Testis (tissue), 3 donors: Measurements from ENCODE around the gene OR5A2. TPM values are rescaled to one million over a fixed set of nuclear protein-coding genes. Genes with fewer than 3 reads are reported as not detected.
"Not testable (repeated sequence)": the region's sequence is repeated elsewhere in the genome, so short reads cannot be mapped to it uniquely, and the experiment has no call there.

Experiments used
- DNase-seq: peaks from one replicate; pipeline ENCODE4 v3.0.0-alpha.2; 2019
- H3K27ac ChIP-seq, 2 donors: fragments of 200-600 bp; sonication (generic); one replicate each; pipeline ENCODE4 v1.5.1; 2019
- H3K27me3 ChIP-seq: fragments of 200-600 bp; sonication (generic); one replicate; pipeline ENCODE4 v1.5.1; 2019
- H3K36me3 ChIP-seq: fragments of 200-600 bp; sonication (generic); one replicate; pipeline ENCODE4 v1.5.1; 2017; ENCODE audit warnings: low read depth; ENCODE audit errors: missing control alignments
- H3K4me1 ChIP-seq: fragments of 200-600 bp; sonication (generic); one replicate; pipeline ENCODE4 v1.5.1; 2019
- H3K4me3 ChIP-seq, 2 donors: fragments of 200-600 bp; sonication (generic); one replicate each; pipeline ENCODE4 v1.5.1; 2017 to 2019
- H3K9me3 ChIP-seq: fragments of 200-600 bp; sonication (generic); one replicate; pipeline ENCODE4 v1.5.1; 2017
- POLR2A ChIP-seq: fragments of 450-650 bp; IDR thresholded peaks from one replicate; pipeline ENCODE4 v1.6.1; 2017; ENCODE audit warnings: antibody characterized with exemption, mild to moderate bottlenecking, moderate library complexity
- WGBS, 2 donors: methylation state at CpG; one replicate each; pipeline ENCODE4 v1.1.5; 2018; 5-methylcytosine and 5-hydroxymethylcytosine counted together
- intact Hi-C: fragments of 100-400 bp; cut with DNase I; formaldehyde crosslinking; loops from one replicate; pipeline ENCODE4 v1.15.1; 2023; ENCODE audit warnings: low total_unique reads
- polyA plus RNA-seq: library from polyadenylated mRNA; stranded (reverse); fragments of 350-450 nt; fragmentation: Illumina TruSeq; extraction: RNeasy Lipid Tissue Mini Kit (QIAGEN cat#74804); gene quantifications from one replicate; pipeline ENCODE4 v1.2.3, GENCODE V29; 2014; ENCODE audit warnings: low read depth, low replicate concordance; ENCODE audit not compliant: insufficient read depth
- total RNA-seq, 2 donors: library from RNA; depleted of rRNA; stranded (reverse); fragments of >200 nt; gene quantifications; one replicate each; pipeline ENCODE4 v1.2.3, GENCODE V29; 2016
- TF ChIP-seq, protein P1 (sequence below), 3 experiments: fragments of 450-650 bp in 2 of 3; fragments of 200-600 bp in 1 of 3; sonication (generic) in 1 of 3; IDR thresholded peaks; one replicate each; pipeline ENCODE4 v1.5.1; 2016 to 2019; ENCODE audit warnings: antibody characterized with exemption in 3 of 3, mild to moderate bottlenecking in 2 of 3, moderate library complexity in 1 of 3

The OR5A2 gene
- total and polyA plus RNA-seq, 3 donors from 2014 or later, result 0.06 to 0.08 TPM; not detected in 1

DNA sequence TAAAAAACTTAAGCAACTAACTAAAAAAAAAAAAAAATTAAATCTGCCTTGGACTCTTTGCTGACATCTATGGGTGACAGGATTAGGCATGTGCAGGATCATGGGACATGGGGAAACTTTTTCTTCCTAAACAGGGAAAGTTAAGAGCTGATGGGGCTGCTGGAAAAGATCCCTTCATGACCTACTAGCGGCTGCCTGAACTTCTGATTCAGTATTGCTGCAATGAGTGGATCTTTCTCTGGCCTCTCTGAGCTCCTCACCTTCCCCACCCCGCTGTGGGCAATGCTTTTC lies 25.0 kb downstream of the OR5A2 start:
- Histone ChIP-seq H3K4me3 (no peak overlapping the region), H3K27ac (no peak overlapping the region), H3K27me3 (no peaks in the 10 kb centered on the region), H3K9me3 (no peaks in the 10 kb centered on the region), H3K36me3 (no peaks in the 10 kb centered on the region), H3K4me1 (no peaks in the 10 kb centered on the region)
- intact Hi-C loops, result no loop called here
- DNase-seq, result no peak
- TF ChIP-seq, protein P1, sequence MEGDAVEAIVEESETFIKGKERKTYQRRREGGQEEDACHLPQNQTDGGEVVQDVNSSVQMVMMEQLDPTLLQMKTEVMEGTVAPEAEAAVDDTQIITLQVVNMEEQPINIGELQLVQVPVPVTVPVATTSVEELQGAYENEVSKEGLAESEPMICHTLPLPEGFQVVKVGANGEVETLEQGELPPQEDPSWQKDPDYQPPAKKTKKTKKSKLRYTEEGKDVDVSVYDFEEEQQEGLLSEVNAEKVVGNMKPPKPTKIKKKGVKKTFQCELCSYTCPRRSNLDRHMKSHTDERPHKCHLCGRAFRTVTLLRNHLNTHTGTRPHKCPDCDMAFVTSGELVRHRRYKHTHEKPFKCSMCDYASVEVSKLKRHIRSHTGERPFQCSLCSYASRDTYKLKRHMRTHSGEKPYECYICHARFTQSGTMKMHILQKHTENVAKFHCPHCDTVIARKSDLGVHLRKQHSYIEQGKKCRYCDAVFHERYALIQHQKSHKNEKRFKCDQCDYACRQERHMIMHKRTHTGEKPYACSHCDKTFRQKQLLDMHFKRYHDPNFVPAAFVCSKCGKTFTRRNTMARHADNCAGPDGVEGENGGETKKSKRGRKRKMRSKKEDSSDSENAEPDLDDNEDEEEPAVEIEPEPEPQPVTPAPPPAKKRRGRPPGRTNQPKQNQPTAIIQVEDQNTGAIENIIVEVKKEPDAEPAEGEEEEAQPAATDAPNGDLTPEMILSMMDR (IDR thresholded peaks at IDR 0.05), result no peak
- TF ChIP-seq POLR2A, result no peak
- WGBS, 2 donors, result 47 to 56% methylated on average over 2 of the region's 2 CpGs

DNA sequence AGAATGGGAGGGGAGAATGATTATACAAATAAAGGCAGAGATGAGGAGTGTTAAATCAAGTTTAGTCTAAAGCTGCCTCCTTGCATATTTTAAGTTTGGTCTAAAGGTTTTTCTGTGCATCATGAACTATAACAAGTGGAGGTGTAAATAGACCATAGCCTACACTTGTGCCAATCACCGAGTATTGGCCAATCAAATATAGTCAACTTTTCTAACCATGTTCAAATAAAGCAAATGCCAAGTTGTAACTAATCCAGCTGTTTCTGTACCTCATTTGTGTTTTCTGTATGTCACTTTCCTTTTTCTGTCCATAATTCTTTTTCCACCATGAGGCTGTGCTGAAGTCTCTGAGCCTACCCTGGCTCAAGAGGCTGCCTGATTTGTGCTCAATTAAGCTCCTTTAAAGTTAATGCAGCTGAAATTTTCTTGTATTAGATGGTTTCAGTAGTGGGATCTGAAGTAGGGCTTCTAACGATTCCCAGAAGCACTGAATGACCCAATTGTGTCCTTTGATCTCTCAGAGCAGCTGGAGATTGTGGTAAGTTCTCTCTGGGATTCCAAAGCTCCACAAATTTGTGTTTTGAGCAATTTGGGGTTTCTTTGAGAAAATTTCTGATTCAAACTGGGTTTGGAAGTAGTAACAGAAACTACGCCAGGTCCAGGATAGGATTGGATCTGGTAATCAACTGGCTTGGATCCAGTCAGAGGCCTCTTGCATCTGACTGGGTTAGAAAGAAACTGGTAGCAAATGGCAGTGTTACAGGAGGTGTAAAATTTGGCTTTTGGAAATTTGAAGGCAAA lies 25.6 kb downstream of the OR5A2 start:
- DNase-seq, result no peak
- Histone ChIP-seq H3K27me3 (no peaks in the 10 kb centered on the region), H3K9me3 (no peaks in the 10 kb centered on the region), H3K27ac (no peak overlapping the region), H3K36me3 (no peaks in the 10 kb centered on the region), H3K4me3 (no peak overlapping the region), H3K4me1 (no peaks in the 10 kb centered on the region)
- intact Hi-C loops, result no loop called here
- 69 to 78% methylated on average over 3 of the region's 3 CpGs for WGBS, 2 donors
- TF ChIP-seq, protein P1 (IDR thresholded peaks at IDR 0.05), result no peak
- TF ChIP-seq POLR2A, result no peak

DNA sequence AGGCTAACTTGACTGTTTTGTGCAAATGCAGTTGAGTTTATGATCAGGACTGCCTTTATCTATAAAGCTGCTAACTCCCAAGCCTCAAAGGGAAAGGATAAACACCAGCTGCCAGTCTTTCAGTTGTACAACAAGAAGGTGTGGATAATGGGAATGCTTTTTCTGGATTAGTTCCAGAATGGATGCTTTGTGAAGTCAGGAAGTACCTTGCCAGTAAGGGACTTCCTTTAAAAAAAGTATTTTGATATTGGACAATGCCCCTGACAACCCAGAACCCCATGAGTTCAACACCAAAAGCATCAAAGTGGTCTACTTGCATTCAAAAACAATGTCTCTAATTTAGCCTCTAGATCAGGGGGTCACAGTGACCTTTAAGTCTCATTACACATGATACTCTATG lies 32.0 kb downstream of the OR5A2 start:
- H3K4me3 ChIP-seq, result no peak overlapping the region
- no peak for DNase-seq
- no peaks in the 10 kb centered on the region for H3K27me3 ChIP-seq
- H3K27ac ChIP-seq, result no peak overlapping the region
- H3K9me3 ChIP-seq, result no peaks in the 10 kb centered on the region
- H3K36me3 ChIP-seq, result no peaks in the 10 kb centered on the region
- H3K4me1 ChIP-seq, result no peaks in the 10 kb centered on the region
- TF ChIP-seq, protein P1 (IDR thresholded peaks at IDR 0.05), result no peak
- TF ChIP-seq POLR2A, result no peak
- intact Hi-C loops, result no loop called here

DNA sequence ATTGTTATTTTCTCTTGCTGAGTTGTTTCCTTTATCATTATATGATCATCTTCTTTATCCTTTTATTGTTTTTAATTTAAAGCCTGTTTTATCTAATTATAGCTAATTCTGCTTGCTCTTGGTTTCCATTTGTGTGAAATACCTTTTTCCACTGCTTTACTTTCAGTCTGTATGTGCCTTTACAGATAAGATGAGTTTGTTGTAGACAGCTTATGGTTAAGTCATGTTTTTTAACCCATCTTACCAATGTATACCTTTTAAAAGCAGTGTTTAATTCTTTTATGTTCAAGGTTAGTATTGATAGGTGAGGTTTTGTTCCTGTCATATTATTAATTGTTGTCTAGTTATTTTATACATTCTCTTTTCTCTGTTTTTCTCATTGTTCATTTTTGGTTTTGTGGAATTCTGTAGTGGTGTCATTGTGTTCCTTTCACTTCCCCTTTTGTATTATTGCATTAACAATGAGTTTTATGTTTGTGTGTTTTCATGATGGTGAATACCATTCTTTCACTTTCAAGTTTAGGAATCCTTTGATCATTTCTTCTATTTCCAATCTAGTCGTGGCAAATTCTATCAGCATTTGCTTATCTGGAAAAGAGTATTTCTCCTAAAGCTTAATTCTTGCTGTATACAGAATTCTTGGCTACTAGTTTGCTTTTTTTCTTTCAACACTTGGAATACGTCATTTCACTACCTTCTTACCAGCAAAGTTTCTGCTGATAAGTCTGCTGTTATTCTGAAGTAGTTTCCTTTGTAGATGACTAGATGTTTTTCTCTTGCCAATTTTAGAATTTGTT lies 45.8 kb downstream of the OR5A2 start:
- WGBS, 2 donors, result 43 to 66% methylated on average over 2 of the region's 2 CpGs
- no peaks in the 10 kb centered on the region for H3K9me3 ChIP-seq
- no peak overlapping the region for H3K4me3 ChIP-seq
- no peak for DNase-seq
- H3K4me1 ChIP-seq, result no peaks in the 10 kb centered on the region
- no peak overlapping the region for H3K27ac ChIP-seq
- intact Hi-C loops, result no loop called here
- H3K36me3 ChIP-seq, result no peaks in the 10 kb centered on the region
- no peak for TF ChIP-seq POLR2A
- TF ChIP-seq, protein P1 (IDR thresholded peaks at IDR 0.05), result no peak
- H3K27me3 ChIP-seq, result no peaks in the 10 kb centered on the region

DNA sequence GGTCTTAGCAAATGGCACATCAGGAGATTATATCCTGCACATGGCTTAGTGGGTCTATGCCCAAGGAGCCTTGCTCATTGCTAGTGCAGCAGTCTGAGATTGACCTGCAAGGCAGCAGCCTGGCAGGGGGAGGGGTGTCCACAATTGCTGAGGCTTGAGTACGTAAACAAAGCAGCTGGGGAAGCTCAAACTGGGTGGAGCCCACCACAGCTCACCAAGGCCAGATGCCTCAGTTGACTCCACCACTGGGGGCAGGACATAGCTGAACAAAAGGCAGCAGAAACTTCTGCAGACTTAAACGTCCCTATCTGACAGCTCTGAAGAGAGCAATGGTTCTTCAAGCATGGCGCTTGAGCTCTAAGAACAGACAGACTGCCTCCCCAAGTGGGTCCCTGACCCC lies 53.9 kb downstream of the OR5A2 start:
- H3K27me3 ChIP-seq, intact Hi-C loops, H3K4me1 ChIP-seq, H3K9me3 ChIP-seq, H3K36me3 ChIP-seq, H3K27ac ChIP-seq, DNase-seq, H3K4me3 ChIP-seq: not testable (repeated sequence)
- WGBS, 2 donors, result 13 to 28% methylated on average over 2 to 3 of the region's 3 CpGs
